ENCODE data around the gene HNRNPA3.
"Not testable (repeated sequence)": the region's sequence is repeated elsewhere in the genome, so short reads cannot be mapped to it uniquely, and the experiment has no call there.

Gene HNRNPA3

DNA sequence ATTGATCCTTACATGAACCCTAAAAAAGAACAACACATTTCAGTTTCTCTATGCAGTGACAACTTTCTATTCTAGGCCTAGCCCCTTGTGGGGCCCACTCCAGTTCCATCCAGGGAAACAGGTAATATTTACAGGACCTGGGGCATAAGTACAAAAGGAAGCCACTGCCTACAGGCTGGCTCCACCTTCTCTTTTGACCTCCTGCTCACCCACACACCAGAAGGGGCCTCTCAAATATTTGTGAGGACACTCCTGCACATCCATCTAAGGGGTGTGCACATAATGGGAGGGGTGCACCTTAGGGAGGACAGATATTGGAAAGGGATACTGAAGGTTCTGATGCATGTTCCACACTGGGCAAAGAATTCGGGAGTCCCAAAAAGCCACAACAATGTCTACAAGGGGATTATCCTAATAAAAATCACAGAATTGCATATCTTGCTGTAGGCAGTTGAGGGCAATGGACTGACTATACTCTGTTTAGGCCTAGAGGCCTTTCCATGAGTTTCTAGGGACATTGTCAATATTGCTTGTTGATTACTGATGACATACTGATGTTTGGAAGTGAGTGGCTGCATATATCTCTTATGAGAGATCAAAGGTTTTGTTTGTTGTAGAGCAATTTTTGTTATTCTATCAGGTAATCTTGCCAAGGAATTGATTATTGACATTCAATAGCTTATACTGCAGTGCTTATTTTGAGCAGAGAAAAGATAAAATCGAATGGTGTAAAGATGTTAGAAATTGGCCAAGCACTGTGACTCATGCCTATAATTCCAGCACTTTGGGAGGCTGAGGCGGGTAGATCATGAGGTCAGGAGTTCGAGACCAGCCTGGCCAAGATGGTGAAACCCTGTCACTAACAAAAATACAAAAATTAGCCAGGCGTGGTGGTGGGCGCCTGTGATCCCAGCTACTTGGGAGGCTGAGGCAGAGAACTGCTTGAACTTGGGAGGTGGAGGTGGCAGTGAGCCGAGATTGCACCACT lies 23.8 kb upstream of the HNRNPA3 start:
- DNase-seq = no peak

DNA sequence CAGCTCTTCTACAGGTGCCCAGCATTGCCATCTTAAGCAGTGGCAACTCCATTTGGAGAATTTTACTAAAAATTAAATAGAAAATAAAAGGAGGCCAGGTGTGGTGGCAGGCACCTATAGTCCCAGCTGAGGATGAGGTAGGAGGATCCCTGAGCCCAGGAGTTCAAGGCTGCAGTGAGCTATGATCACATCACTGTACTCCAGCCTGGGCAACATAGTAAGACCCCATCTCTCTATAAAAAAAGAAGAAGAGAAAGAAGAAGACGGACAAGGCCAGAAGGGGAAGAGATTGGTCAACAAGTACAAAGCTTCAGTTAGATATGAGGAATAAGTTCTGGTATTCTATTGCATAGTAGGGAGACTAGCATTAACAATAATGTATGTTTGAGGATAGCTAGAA lies 21.7 kb upstream of the HNRNPA3 start:
- DNase-seq = no peak

DNA sequence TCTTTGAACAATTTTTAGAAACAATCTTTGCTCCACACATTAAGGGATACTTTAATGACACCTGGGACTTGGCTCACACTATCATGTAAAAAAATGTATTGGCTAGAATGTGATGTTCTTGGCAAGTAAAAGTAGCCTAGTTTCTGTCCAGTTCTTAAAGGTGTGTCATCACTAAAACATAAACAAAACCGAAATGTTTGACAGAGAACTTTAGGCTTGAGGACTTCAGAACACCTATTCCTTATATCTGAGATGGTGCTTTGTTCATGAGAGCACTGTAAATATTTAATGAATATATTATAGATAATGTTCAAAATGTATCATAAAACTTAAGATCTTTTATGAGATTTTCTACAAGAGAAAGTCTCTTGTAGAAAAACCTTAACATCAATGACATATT lies 19.8 kb upstream of the HNRNPA3 start:
- DNase-seq = no peak

DNA sequence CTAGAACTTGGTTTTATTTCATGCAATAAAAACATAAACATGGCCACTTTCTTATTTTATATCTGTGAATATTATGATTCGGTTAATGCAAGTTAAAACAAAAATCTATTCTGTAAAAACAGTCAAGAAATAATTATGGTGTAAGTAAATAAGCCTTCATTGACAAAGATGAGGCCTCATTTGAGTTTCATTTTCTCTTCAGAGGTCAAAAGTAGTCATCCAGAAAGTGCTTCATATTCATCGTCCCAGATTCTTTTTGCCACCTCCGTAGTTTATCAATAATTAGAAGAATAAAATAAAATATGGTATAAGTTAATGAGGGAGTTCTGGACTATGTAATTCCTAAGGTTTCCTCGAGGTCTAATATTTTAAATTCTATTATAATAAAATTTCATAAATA lies 19.4 kb upstream of the HNRNPA3 start:
- DNase-seq = no peak

DNA sequence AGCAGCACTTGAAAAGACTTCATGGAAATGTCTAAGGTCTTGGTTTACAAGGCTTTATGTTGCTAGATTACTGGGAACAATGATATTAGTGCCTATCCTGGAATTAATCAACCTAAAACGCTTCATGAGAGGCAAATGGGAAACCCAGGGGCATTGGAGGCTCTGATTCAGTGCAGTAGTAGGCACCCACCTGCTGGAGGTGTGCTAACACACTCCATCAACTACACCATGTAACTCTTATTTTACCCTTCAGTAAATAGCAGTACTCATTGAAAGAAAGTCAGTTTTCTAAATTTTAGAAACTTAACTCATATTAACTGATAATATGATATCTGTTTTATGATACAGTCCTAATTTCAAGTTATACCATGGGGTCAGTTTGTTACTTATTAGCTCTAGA lies 17.4 kb upstream of the HNRNPA3 start:
- no peak for DNase-seq

DNA sequence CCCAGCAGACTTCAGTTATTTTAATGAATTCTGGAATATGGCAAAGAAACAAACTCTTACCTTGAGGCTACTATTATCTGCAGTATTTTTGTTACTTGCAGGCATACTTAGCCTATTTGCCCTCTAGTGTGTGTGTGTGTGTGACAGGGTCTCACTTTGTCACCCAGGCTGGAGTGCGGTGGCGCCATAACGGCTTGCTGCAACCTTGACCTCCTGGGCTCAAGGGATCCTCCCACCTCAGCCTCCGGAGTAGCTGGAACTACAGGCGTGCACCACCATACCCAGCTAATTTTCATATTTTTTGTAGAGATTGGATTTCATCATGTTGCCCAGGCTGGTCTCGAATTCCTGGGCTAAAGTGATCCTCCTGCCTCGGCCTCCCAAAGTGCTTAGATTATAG lies 12.2 kb upstream of the HNRNPA3 start:
- not testable (repeated sequence) for DNase-seq

DNA sequence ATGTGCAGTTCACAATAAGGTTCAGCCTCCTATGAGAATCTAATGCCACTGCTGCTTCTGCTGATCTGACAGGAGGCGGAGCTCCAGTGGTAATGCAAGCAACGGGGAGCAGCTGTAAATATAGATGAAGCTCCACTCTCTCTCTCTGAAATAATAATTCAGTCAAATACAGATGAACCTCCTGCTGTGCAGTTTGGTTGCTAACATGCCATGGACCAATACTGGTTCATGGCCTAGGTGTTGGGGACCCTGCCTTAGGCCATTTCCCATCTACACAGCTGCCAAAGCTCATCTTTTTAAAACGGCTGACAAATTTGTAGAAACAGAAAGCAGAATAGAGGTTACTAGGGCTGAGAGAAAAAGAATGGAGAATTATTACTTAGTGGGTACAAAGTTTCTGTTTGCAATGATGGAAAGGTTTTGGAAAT lies 10.7 kb upstream of the HNRNPA3 start:
- DNase-seq = no peak

DNA sequence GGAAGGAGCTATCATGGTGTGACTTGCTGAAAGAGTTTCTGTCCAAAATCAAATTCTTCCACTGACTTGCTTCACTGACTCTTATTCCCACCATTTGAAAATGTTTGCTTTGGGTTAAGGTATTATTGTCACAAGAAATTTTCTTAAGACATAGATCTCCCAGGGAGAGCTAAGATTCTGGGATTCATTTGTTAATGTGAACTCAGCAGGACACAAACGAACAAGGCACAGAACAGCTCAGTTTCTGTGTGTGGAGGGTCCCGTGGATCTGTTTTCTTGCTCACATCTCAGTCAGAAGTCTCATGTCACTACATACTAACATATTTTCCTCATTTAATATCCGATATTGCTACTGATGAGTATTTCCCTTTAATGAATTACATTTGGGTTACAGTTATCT lies 8.2 kb upstream of the HNRNPA3 start:
- DNase-seq = no peak

DNA sequence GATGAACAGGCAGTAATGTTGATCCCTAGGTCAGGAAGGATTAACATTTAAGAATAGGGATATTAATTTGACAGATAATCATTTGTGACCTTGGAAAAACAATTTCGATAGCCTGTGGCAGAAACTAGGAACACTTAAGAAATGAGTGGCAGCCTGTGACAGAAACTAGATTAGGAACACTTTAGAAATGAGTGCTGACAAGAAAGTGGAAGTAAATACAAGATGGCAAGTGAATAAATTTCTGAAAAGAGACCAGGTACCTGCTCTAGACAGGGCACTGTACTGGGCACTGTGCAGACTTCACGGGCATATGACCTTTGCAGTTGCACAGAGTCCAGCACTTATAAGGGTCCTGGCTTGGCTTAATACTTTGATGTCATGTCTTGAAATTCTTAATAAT lies 5.5 kb upstream of the HNRNPA3 start:
- no peak for DNase-seq

DNA sequence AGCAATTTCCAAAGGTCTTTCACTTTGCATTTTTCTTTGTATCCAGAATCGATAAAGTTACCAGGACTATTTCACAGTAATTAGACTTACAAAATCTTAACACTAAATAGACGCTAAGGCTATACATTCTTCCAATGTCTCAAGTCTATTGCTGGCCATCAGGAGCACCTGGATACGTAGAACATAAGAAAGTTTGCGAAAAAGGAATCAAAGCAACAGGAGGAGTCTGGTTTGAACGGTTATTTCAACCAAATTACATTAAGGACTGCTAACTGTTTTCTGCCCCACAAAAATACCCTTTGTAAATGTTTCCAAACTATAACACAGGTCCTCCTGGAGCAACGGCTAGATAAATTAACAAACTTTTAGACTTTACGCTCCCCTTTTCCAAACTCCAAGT lies 1.4 kb upstream of the HNRNPA3 start:
- no peak for DNase-seq

DNA sequence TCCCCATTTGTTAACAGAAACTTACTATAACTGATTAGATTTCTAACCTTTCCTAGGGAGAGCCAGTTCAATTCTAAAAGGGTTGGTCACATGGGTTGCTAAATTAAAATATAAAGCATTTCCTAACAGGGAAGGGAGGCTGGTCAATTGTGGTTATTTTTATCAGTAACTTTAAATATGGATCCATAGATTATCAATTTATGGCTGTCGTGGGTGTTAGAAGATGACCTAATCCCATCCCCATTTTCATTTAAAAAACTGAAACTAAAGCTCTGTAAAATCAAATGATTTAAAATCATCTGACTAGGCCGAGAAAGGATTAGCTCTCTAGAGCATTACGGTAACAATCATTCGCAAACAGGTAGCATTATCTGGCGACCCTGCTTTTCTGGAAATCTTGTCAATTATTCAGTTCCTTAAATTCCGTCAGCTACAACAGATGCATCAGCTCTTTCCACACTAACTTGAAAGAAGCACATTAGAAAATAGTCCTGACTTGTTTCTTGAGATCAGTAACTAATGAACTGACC lies 953 bp upstream of the HNRNPA3 start:
- DNase-seq = no peak

DNA sequence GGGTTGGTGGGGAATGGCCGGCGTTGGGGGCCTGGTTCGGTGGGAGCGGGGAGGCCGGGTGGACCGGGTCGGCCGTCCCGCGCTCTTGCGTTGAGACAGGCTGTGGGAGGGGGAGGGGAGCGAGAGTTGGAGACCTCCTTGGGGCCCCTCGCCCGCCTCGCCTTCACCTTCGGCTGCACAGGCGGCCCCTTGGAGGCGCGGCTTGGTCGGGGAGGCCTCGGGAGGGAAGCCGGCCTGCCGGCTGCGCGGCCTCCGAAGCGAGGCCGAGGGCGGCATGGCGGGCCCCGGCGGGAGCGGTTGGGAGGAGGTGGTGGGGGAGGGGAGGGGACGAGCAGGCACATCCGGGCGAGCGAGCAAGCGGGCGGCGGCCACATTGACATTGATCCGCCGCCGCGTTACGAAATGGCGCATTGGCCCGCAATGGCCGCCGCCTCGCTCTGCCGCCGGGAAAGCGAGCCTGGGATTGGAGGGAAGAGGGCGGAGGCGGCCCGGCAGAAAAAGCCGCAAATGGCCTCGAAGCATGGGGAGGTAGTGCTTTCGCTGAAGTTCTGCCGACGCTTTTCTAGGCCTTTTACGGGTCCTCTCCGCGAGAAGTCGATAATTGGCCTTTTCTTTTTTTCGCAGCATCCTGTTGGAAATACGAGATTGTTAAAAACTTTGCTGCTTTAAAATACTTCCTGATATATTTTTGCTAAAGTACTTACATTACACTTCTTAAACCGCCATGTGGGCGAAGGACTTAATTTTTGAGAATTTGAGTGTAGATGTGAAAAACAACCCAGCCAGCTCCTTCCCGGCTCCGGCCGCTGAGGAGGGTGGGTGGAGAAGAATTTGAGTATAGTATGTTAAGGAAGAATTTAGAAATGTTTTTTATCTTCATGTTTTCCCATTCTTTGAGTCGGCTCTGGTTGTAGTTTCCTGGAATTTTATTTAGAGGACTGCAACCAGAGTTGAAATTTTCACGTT lies 580 bp downstream of the HNRNPA3 start:
- DNase-seq = peak; percentile 89

DNA sequence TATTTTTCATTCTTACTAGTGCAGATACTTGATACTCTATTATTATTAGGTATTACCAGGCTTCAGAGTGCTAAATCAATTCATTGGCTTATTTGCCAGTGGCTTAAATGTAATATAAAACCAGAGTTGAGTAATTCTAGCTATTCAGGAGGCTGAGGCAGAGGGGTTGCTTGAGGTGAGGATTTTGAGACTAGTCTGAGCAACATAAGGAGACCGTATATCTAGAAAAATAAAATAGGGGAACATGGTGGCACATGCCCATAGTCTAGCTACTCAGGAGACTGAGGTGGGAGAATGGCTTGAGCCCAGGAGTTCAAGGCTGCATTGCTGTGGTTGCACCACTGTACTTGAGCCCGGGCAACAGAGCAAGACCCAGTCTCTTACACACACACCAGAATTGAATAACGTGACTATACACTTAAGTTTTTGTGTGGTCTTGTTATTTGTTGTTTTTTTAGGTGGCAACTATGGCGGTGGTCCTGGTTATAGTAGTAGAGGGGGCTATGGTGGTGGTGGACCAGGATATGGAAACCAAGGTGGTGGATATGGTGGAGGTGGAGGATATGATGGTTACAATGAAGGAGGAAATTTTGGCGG lies 4.8 kb downstream of the HNRNPA3 start:
- DNase-seq = no peak

DNA sequence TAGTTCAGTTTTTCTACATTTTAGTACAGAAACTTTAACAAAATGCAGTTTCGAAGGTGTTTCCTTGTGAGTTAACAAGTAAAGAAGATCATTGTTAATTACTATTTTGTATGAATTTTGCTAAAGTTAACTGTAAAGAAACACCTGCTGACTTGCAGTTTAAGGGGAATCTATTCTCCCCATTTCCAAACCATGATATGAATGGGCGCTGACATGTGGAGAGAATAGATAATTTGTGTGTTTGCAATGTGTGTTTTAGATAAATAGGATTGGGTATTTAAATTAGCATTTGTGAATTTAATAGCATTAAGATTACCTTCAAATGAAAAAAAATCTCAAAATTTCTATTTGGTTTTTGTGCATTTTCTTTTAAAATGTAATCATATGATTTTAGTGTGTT lies 7.2 kb downstream of the HNRNPA3 start:
- not testable (repeated sequence) for DNase-seq

DNA sequence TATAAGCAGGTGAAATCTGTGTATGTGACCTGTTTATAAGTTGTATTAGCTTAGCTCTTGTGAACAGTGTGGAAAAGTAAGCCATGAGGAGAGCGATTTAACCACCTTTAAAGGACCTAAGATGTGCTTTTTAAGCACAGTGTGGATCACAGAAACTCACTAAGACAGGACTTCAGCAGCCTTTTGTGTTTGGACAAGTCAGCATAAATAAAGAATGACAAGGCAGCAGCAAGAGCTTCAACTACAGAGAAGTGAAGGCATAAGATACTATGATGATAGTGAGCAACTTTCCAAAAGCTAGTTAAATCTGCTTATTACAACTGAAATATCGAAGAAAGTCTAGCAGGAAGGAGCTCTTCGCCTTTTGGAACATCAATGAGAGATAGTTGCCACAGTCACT lies 8.9 kb downstream of the HNRNPA3 start:
- DNase-seq = no peak

DNA sequence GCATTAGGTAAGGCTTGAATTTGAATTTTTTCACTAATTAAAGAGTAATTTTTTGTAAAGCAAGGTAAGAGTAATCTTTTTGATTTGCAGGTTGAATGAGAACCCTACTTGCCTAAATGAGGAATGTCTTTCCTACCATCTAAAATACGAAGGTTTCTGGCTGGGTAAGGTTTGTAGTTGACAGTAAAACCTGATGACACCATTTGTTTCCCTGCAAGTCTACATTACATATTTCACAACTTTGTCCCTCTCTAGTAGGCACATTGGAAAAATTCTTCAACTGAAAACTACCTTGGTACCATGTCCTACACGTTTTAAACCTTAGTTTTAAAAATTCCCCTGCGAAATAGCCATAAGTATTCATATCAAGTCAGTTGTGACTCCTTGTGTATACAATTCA lies 9.4 kb downstream of the HNRNPA3 start:
- no peak for DNase-seq

DNA sequence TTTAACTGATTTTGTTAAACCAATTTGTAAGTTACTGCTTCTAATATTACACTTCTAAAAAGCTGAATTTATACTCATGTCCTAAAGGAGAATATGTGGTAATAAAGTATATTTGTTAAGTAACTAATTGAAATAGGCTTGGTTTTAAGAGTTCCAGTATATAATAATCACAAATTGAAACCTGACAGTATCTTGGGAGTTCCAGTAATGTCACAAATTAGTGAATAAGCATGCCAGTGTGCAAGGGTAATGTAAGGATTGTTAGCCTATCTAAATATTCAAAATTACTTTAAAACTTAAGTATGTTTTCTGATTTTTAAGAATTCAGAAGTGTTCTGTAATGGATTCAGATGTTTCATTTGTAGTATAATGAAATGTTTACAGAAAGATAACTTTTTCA lies 10.8 kb downstream of the HNRNPA3 start:
- not testable (repeated sequence) for DNase-seq

DNA sequence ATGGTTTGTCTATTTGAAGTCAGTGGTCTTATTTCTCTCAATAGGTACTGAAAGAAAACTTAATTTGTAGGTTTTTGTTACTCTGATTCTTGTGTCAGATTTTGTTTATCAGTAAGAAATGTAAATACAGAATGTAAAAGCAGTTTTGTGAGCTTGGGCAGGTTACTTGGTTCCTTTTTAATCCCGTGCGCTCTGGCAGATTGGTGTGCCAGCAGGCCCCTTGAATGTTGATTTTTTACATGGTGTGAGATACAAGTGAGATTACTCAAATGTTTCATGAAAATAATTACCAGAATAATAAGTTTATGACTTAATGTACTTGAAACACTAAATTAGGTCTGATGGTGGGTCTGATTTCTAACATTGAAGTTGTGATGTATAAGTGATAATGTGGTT lies 13.4 kb downstream of the HNRNPA3 start:
- no peak for DNase-seq

DNA sequence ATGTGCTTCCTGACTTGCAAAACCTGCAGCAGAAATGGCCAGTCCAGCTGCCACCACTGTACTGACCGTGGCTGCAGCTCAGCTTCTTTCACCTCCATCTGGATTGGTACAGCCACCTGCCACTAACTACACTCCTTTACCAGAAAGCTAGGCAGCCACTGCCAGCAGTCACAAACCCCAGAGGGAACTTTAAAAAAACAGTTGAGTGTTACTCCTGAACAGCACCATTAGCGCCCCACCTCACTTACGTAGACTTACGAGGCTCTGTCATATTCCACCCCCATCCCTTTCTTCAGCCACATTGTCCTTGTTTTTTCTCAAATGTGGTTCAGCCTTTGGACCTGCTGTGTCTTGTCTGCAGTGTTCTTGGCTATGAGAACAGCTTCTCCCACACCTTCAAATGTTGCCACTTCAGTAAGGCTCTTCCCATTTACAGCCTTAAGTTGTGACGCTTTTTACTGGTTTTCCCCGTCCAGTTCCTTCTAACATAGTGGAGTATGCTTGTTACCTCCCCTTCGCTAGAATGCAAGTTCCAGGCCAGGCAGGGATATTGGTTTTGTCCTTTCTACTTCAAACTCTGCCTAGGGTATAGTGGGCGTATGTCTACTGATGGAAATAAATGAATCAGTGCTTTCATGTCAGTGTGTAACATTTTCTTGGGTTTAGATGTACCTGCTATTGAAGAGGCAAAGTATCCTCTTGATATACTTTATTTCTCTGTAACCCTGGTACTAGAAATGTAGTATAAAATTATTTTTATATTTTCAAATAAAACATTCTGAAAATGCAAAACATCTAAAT lies 17.0 kb downstream of the HNRNPA3 start:
- DNase-seq = no peak

DNA sequence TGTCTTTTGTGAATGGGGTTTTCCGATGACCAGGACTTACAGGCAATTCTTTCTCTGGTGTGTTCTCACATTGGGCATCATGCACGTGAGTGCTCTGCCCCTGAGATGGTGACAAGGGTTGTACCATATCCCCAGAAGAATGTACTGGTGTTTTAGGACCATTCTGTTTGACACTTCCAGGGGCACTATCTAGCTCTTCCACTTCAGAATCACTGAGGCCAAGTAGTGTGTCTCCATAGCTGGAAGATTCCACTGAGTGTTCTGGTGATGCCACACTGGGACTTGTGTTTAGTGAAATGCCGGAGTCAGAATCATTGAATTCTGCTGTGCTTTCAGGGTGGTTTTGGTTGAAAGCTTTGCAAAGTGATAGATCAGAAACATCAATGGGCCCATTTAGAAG lies 18.7 kb downstream of the HNRNPA3 start:
- DNase-seq = no peak

DNA sequence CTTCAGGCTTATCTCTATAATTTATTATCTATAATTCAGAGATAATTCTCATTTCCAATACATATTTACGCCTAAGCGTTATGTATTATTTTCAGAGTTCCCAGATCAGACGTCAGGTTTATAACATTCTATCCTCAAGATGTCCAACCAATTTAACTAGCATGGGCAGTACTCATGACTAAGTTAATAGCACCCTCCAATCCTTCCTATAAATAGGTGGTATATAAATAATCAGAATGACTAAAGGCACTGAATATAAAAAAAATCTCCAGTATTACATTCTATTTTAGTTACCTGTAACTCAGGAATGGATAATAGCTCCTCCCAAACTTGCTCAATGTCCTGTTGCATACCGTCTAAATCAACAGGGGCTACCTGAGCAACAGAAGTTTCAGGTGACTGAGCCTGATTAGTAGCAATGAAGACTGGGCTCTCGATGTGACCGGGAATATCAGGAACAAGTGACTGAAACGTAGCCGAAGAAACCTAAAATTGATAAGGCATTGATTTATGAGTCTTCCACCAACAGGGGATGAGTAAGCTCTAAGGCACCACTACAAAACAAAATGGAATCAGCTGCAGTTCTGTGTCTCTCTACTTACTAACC lies 19.6 kb downstream of the HNRNPA3 start:
- no peak for DNase-seq

DNA sequence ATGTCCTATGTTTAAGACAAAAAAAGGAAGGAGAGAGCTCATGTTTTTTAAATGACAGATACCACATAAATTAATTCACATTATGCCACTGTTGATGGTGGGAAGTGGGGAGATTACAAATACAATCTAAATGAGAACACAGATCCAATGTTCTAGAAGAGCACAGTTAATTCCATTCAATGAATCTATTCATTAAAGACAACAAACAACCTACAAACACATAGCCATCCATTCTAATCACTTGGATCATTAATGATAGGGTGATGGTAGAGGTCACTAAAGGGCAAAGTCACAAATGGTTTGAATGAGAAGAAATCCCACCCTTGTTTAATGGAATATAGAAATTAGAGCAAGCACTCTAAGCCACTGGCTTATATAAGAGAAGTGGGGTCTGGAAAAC lies 21.7 kb downstream of the HNRNPA3 start:
- DNase-seq = no peak

All from NCI-H2171 (cell line).